HG03520 (cell line): Measurements from ENCODE around the gene CLCN3.
"Not testable (repeated sequence)": the region's sequence is repeated elsewhere in the genome, so short reads cannot be mapped to it uniquely, and the experiment has no call there.

Source experiments
- ATAC-seq: cut with Tn5 transposase; IDR thresholded peaks from one replicate; pipeline ENCODE4 v1.9.1; 2021; ENCODE audit warnings: mild to moderate bottlenecking, moderate library complexity; ENCODE audit not compliant: unreplicated experiment

CLCN3 gene

DNA sequence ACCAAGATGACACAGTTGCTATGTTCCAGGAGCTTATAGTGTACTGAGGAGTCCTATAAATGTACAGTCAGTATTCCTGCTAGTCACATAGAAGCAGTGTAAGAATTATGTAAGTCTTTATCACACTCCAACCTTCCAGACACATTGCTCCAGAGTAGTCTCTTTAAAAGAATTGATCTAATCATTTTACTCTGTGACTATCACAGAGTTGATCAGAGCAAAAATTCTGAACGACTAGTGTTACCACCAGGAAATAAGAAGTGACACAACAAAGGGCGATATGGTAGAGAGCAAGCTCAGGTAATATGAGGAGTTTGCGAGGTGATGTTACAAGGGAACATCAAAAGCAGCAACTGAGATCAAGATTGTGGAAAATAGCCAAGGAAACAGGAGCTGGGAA lies 146.4 kb downstream of the CLCN3 start:
- no peak for ATAC-seq

DNA sequence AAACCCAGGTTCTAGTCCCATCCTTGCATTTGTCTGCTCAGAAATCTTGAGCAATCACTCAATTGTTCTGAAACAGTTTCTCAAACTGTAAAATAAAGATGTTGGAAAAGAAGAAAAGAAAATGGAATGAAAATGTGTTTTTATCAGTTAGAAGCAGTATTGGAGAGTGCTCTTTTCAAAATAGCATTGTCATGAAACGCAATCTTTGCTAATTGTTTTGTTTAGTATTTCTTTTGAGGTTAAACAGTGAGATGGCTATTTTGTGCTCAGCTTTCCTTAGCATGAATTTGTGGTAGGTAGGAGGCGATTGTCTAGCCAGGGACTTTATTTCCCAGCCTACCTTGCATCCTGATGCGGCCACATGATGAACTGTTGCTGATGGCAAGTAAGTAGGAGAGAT lies 148.0 kb downstream of the CLCN3 start:
- no peak for ATAC-seq

DNA sequence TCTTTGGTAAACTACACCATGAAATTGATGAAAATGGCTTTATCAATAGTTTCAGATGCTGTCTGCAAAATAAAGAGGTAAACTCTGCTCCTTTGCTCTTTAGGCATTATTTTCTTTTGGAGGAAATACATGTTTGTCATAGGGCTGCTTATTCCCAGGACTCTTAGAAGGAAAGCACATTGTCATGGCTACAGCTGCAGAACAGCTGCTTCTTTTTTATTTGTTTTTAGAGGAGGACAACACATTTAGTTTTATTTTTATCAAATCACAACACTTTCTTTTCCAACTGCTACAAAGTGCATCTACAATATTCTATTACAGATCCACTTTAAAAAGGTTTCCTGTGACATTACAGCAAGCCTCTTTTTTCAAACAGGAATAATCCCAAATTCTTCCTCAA lies 150.0 kb downstream of the CLCN3 start:
- ATAC-seq = no peak

DNA sequence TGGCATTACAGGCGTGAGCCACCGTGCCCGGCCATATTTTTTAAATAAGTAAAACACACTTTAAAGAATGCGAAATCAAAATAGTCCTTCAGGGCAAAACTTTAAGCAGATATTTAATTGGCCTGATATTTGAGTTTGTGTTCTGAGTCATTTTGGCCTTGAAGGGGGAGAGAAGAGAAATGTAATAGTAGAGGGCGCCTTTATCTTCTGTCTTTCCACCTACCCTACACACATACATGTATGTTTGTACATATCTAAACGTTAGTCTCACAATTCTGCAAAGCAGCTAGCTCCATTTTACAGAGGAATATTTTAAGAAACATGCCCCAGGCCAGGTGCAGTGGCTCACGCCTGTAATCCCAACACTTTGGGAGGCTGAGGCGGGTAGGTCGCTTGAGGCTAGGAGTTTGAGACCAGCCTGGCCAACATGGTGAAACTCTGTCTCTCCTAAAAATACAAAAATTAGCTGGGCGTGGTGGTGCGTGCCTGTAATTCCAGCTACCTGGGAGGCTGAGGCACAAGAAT lies 151.2 kb downstream of the CLCN3 start:
- not testable (repeated sequence) for ATAC-seq
